IPS-18c (cell line): ENCODE results near the gene THUMPD1.
A peak's percentile ranks its signal among the peaks of the same experiment; 100 is the strongest.
"Not testable (repeated sequence)": the region's sequence is repeated elsewhere in the genome, so short reads cannot be mapped to it uniquely, and the experiment has no call there.

Experiments used
- H3K4me3 ChIP-seq: 2 replicates; pipeline ENCODE4 v1.7.0; 2013; ENCODE audit warnings: low read depth, mild to moderate bottlenecking, low read length, moderate library complexity; ENCODE audit not compliant: insufficient read depth
- H3K9me3 ChIP-seq: one replicate; pipeline ENCODE4 v1.6.1; 2013; ENCODE audit warnings: mild to moderate bottlenecking, low read length, moderate library complexity; ENCODE audit not compliant: control insufficient read depth, insufficient read depth

THUMPD1 gene

GRCh38 chr16:20741554-20742285 is at the start of gene THUMPD1:
TSS of gene THUMPD1 (minus strand) at chr16:20741818. CDS start at chr16:20741739, 79 bp downstream.
- peaks cover 3% of the 10 kb centered on the region for H3K9me3 ChIP-seq
- H3K4me3 ChIP-seq, result peak within 1 kb of the TSS; percentile 100

- Histone ChIP-seq H3K9me3 (no peaks in the 10 kb centered on the region), H3K4me3 (no peak overlapping the region)
Observed at GRCh38 chr16:20789130-20789529, 47.5 kb upstream of the THUMPD1 start.

GRCh38 chr16:20784204-20784603 is 42.6 kb upstream of the THUMPD1 start:
- no peaks in the 10 kb centered on the region for H3K9me3 ChIP-seq

GRCh38 chr16:20782470-20782869 is 40.9 kb upstream of the THUMPD1 start:
- H3K4me3 ChIP-seq, result no peak overlapping the region
- no peaks in the 10 kb centered on the region for H3K9me3 ChIP-seq

More at GRCh38 chr16:20784204-20784603, 42.6 kb upstream of the THUMPD1 start:
- H3K4me3 ChIP-seq, result no peak overlapping the region

- Histone ChIP-seq H3K9me3 (no peaks in the 10 kb centered on the region), H3K4me3 (no peak overlapping the region)
Observed at GRCh38 chr16:20781697-20782096, 40.1 kb upstream of the THUMPD1 start.

- H3K9me3 ChIP-seq, result no peaks in the 10 kb centered on the region
- H3K4me3 ChIP-seq, result no peak overlapping the region
Observed at GRCh38 chr16:20774703-20775362, 33.2 kb upstream of the THUMPD1 start.

GRCh38 chr16:20773679-20774078 is 32.1 kb upstream of the THUMPD1 start:
- Histone ChIP-seq H3K4me3 (no peak overlapping the region), H3K9me3 (no peaks in the 10 kb centered on the region)

GRCh38 chr16:20768818-20769217 is 27.2 kb upstream of the THUMPD1 start:
- H3K4me3 ChIP-seq, result no peak overlapping the region
- no peaks in the 10 kb centered on the region for H3K9me3 ChIP-seq

- H3K9me3 ChIP-seq, result no peaks in the 10 kb centered on the region
- no peak overlapping the region for H3K4me3 ChIP-seq
Observed at GRCh38 chr16:20768121-20768520, 26.5 kb upstream of the THUMPD1 start.

GRCh38 chr16:20767577-20767976 is 26.0 kb upstream of the THUMPD1 start:
- H3K9me3 ChIP-seq, result no peaks in the 10 kb centered on the region
- no peak overlapping the region for H3K4me3 ChIP-seq

GRCh38 chr16:20766294-20766693 is 24.7 kb upstream of the THUMPD1 start:
- Histone ChIP-seq H3K9me3 (no peaks in the 10 kb centered on the region), H3K4me3 (no peak overlapping the region)

- Histone ChIP-seq H3K4me3 (no peak overlapping the region), H3K9me3 (no peaks in the 10 kb centered on the region)
Observed at GRCh38 chr16:20765732-20766131, 24.1 kb upstream of the THUMPD1 start.

GRCh38 chr16:20764448-20764847 is 22.8 kb upstream of the THUMPD1 start:
- not testable (repeated sequence) for H3K4me3 ChIP-seq, H3K9me3 ChIP-seq

- Histone ChIP-seq H3K9me3 (no peaks in the 10 kb centered on the region), H3K4me3 (peak within 1 kb of the TSS; percentile 42; the same call in 1 of the 2 replicates)
Observed at GRCh38 chr16:20763461-20764232, 22.0 kb upstream of the THUMPD1 start, which contains the start of gene ACSM3. TSS of gene ACSM3 (plus strand) at chr16:20764014. CDS start at chr16:20770035, 6,021 bp downstream.

- Histone ChIP-seq H3K4me3 (no peak overlapping the region), H3K9me3 (no peaks in the 10 kb centered on the region)
Observed at GRCh38 chr16:20762404-20763123, 20.9 kb upstream of the THUMPD1 start.

GRCh38 chr16:20761175-20761574 is 19.6 kb upstream of the THUMPD1 start:
- H3K4me3 ChIP-seq, result no peak overlapping the region
- no peaks in the 10 kb centered on the region for H3K9me3 ChIP-seq

GRCh38 chr16:20760346-20760745 is 18.7 kb upstream of the THUMPD1 start:
- Histone ChIP-seq H3K9me3 (no peaks in the 10 kb centered on the region), H3K4me3 (no peak overlapping the region)
